AG04450 (cell line): ENCODE data around the gene CAPG. TPM values are rescaled to one million over a fixed set of nuclear protein-coding genes. Genes with fewer than 3 reads are reported as not detected.
"Not testable (repeated sequence)": the region's sequence is repeated elsewhere in the genome, so short reads cannot be mapped to it uniquely, and the experiment has no call there.

Source experiments
- CTCF ChIA-PET: fragments of 300-600, 350-600 bp; formaldehyde crosslinking; extraction: SDS; loops from one replicate; lab custom pipeline; 2022; ENCODE audit warnings: antibody characterized with exemption, inconsistent platforms; lab: Charles Lee
- POLR2A ChIA-PET: fragments of 350-600 bp; formaldehyde crosslinking; extraction: SDS; loops from one replicate; lab custom pipeline; 2021; ENCODE audit warnings: antibody characterized with exemption, inconsistent platforms; lab: Yijun Ruan, JAX
- DNase-seq: peaks from one replicate; pipeline ENCODE4 v3.0.0-alpha.2; 2011; ENCODE audit warnings: low read depth, low spot score
- H3K27ac ChIP-seq: one replicate; pipeline ENCODE4 v1.5.1; 2012; ENCODE audit warnings: low read depth, low read length, control low read depth
- H3K27me3 ChIP-seq: one replicate; pipeline ENCODE4 v1.6.0; 2012; ENCODE audit warnings: low read length; ENCODE audit not compliant: control insufficient read depth, insufficient read depth
- H3K4me3 ChIP-seq: 2 replicates; pipeline ENCODE4 v1.5.1; 2011; ENCODE audit warnings: mild to moderate bottlenecking, low read depth, low read length, control low read depth
- H3K9me3 ChIP-seq: 2 replicates; pipeline ENCODE4 v1.5.1; 2012; ENCODE audit warnings: low read length; ENCODE audit not compliant: control insufficient read depth, insufficient read depth
- CTCF ChIP-seq: IDR thresholded peaks from 2 replicates; pipeline ENCODE4 v1.5.1; 2011; ENCODE audit warnings: low read depth, low read length, control low read depth, inconsistent platforms
- polyA plus RNA-seq: library from polyadenylated mRNA; depleted of rRNA; stranded (reverse); fragments of >200 nt; gene quantifications from 2 replicates; pipeline ENCODE4 v1.2.3, GENCODE V29; 2011

CAPG gene
- polyA plus RNA-seq, 1 experiment, result 70.5 TPM

GRCh38 chr2:85418132-85419008 lies 8.2 kb upstream of the CAPG start, which contains the start of gene SH2D6:
SH2D6 (plus strand) TSS chr2:85418714; CDS start chr2:85429466, 10,752 bp downstream.
- peak; percentile 37 for DNase-seq
- Histone ChIP-seq H3K9me3 (peaks cover 3% of the 10 kb centered on the region; the same call in 1 of the 2 replicates), H3K4me3 (peak within 1 kb of the TSS; percentile 78), H3K27ac (peak within 1 kb of the TSS; percentile 83), H3K27me3 (no peaks in the 10 kb centered on the region)
- no peak for TF ChIP-seq CTCF
- ChIA-PET CTCF (interaction anchor here (2.0 to 6.0 kb wide), 3 partner anchors 119 to 133 kb away, joined by 9 to 124 read pairs (median 13); no protein-coding TSS in a partner anchor), POLR2A (interaction anchor here (0.5 to 6.1 kb wide), 9 partner anchors 64 to 212 kb away, joined by 3 to 115 read pairs (median 6); partner anchors contain the start of genes C2orf68, ELMOD3, MAT2A and RETSAT)

- H3K4me3 ChIP-seq, result no peak overlapping the region
- ChIA-PET CTCF (interaction anchor here (0.6 to 1.0 kb wide), 2 partner anchors 123 to 136 kb away, joined by 3 read pairs; partner anchors contain the start of gene MAT2A), POLR2A (no interaction called here)
- H3K9me3 ChIP-seq, result peaks cover 3% of the 10 kb centered on the region; the same call in 1 of the 2 replicates
- H3K27me3 ChIP-seq, result no peaks in the 10 kb centered on the region
- DNase-seq, result no peak
- TF ChIP-seq CTCF, result no peak
- no peak overlapping the region for H3K27ac ChIP-seq
Observed at GRCh38 chr2:85415980-85416650, 5.9 kb upstream of the CAPG start.

- no peaks in the 10 kb centered on the region for H3K27me3 ChIP-seq
- ChIA-PET CTCF (interaction anchor here (1.2 to 2.1 kb wide), 2 partner anchors 137 to 146 kb away, joined by 3 to 9 read pairs; partner anchors contain the start of gene GGCX), POLR2A (interaction anchor here (0.7 to 1.5 kb wide), 2 partner anchors 23 to 124 kb away, joined by 7 read pairs; partner anchors contain the start of gene MAT2A)
- H3K27ac ChIP-seq, result no peak overlapping the region
- no peak for TF ChIP-seq CTCF
- no peak for DNase-seq
- H3K4me3 ChIP-seq, result no peak overlapping the region
- peaks cover 3% of the 10 kb centered on the region; the same call in 1 of the 2 replicates for H3K9me3 ChIP-seq
Observed at GRCh38 chr2:85414761-85415553, 4.8 kb upstream of the CAPG start.

GRCh38 chr2:85414421-85414759 lies 4.2 kb upstream of the CAPG start:
- not testable (repeated sequence) for DNase-seq, H3K27ac ChIP-seq, H3K4me3 ChIP-seq, H3K9me3 ChIP-seq, H3K27me3 ChIP-seq
- POLR2A ChIA-PET, result interaction anchor here (0.7 to 1.5 kb wide), 3 partner anchors 24 to 197 kb away, joined by 7 read pairs; partner anchors contain the start of genes C2orf68 and MAT2A
- CTCF ChIA-PET, result interaction anchor here (0.6 to 2.1 kb wide), 5 partner anchors 114 to 348 kb away, joined by 3 to 9 read pairs (median 3); partner anchors contain the start of gene GGCX
